Neural progenitor cell (in vitro differentiated cells): ENCODE measurements around the gene FBXW2.

Source experiments
- EZH2 ChIP-seq: fragments of 200-600 bp; sonication (generic); IDR thresholded peaks from 2 replicates; pipeline ENCODE4 v1.6.1; 2017; ENCODE audit warnings: antibody characterized with exemption, mild to moderate bottlenecking, moderate library complexity
- EZH2phosphoT487 ChIP-seq: fragments of 200-600 bp; sonication (generic); IDR thresholded peaks from 2 replicates; pipeline ENCODE4 v1.6.1; 2017; ENCODE audit warnings: antibody characterized with exemption
- TF ChIP-seq, protein P1 (sequence below): fragments of 200-600 bp; sonication (generic); IDR thresholded peaks from 2 replicates; pipeline ENCODE4 v1.5.1; 2017; ENCODE audit warnings: antibody characterized with exemption, mild to moderate bottlenecking

DNA sequence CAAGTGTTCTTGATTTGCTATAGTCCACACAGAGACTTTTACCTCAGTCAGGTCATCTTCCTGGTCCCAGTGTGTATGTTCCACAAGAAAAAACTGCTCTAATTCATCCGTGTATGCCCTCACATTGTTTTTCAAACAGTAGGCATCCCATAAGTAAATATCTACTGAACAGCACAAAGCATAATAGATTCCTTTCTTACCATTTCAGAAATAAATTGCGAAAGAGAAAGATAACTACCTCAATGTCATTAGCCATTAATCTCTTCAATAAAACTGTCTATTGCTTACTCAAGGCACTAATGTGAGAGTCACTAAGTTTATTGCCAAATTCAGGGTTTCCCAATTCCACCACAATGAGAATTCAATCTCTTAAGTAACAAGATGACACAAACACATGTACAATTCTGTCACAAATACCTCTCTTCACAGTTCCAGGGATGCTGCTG lies 9.6 kb downstream of the FBXW2 start:
- TF ChIP-seq, protein P1, sequence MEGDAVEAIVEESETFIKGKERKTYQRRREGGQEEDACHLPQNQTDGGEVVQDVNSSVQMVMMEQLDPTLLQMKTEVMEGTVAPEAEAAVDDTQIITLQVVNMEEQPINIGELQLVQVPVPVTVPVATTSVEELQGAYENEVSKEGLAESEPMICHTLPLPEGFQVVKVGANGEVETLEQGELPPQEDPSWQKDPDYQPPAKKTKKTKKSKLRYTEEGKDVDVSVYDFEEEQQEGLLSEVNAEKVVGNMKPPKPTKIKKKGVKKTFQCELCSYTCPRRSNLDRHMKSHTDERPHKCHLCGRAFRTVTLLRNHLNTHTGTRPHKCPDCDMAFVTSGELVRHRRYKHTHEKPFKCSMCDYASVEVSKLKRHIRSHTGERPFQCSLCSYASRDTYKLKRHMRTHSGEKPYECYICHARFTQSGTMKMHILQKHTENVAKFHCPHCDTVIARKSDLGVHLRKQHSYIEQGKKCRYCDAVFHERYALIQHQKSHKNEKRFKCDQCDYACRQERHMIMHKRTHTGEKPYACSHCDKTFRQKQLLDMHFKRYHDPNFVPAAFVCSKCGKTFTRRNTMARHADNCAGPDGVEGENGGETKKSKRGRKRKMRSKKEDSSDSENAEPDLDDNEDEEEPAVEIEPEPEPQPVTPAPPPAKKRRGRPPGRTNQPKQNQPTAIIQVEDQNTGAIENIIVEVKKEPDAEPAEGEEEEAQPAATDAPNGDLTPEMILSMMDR, result no peak
- TF ChIP-seq EZH2phosphoT487 (no peak), EZH2 (no peak)
